Body of pancreas (tissue), 4 donors: ENCODE results near the gene COPB2. TPM values are rescaled to one million over a fixed set of nuclear protein-coding genes. Genes with fewer than 3 reads are reported as not detected.

Experiments used
- ATAC-seq: fragments of 150-250 bp; one replicate; pipeline ENCODE4 v1.9.1; 2016
- DNase-seq, 4 donors: peaks; one replicate each; pipeline ENCODE4 v3.0.0-alpha.2; 2019
- H3K27ac ChIP-seq, 4 donors: fragments of 200-600 bp; sonication (generic); 1 replicate in 3 of 4; 2 replicates in 1 of 4; pipeline versions ENCODE4 v1.5.1 to v1.6.1; 2016 to 2019; ENCODE audit warnings: mild to moderate bottlenecking in 1 of 4, mixed read lengths in 1 of 4, moderate library complexity in 1 of 4
- H3K27me3 ChIP-seq, 2 donors: fragments of 200-600 bp; sonication (generic); one replicate each; pipeline ENCODE4 v1.6.0; 2016; ENCODE audit warnings: mild to moderate bottlenecking in 1 of 2
- H3K36me3 ChIP-seq, 2 donors: fragments of 200-600 bp; sonication (generic); replicated peaks in 1 of 2; 2 replicates each; pipeline ENCODE4 v1.5.1; 2016; ENCODE audit warnings: low read depth in 2 of 2; ENCODE audit not compliant: insufficient read depth in 1 of 2
- H3K4me1 ChIP-seq: fragments of 200-600 bp; sonication (generic); one replicate; pipeline ENCODE4 v1.6.0; 2016
- H3K4me3 ChIP-seq, 2 donors: fragments of 200-600 bp; sonication (generic); 1 replicate in 1 of 2; 2 replicates in 1 of 2; pipeline ENCODE4 v1.5.1; 2016 to 2019
- H3K9me3 ChIP-seq, 3 donors: fragments of 200-600 bp; sonication (generic); 1 replicate in 2 of 3; 2 replicates in 1 of 3; pipeline ENCODE4 v1.5.1; 2016
- CTCF ChIP-seq, 7 experiments: fragments of 450-650 bp in 4 of 7; fragments of 200-600 bp in 3 of 7; sonication (generic) in 3 of 7; IDR thresholded peaks; one replicate each; pipeline ENCODE4 v1.5.1; 2016 to 2019; ENCODE audit warnings: antibody characterized with exemption in 7 of 7
- POLR2A ChIP-seq, 3 donors: fragments of 450-650 bp; IDR thresholded peaks; one replicate each; pipeline ENCODE4 v1.6.1; 2016; ENCODE audit warnings: antibody characterized with exemption in 3 of 3, mild to moderate bottlenecking in 2 of 3
- WGBS, 2 donors: methylation state at CpG; one replicate each; pipeline ENCODE4 v1.1.5; 2017; 5-methylcytosine and 5-hydroxymethylcytosine counted together
- intact Hi-C: fragments of 100-400 bp; cut with DNase I; formaldehyde crosslinking; loops from one replicate; pipeline ENCODE4 v1.15.1; 2023
- total RNA-seq, 2 donors: library from RNA; depleted of rRNA; stranded (reverse); fragments of >200 nt; gene quantifications; one replicate each; pipeline ENCODE4 v1.1.0, GENCODE V29; 2016

Gene COPB2
- total RNA-seq, 2 donors from 2014 or later, result 65.6 to 73.2 TPM

DNA sequence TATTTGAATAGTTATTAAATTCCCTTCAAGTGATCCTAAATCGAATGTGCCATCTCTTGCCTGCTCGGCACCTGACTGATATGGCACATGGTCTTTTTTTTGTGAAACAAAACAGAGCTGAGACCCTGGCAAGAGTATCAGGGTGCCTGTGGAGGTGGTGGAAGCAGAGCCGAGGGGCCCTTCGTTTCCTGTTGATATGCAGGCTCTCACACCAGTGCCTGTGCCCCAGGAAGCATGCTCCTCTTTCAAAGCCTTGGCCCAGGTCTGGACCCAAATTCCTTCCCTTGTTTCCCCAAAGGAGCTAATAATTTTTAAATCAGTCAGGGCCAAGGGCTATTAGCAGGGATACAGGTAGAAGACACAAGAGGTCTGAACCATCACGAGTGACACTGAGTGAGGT lies 67.1 kb downstream of the COPB2 start:
- ATAC-seq (no peak), DNase-seq (peak in 1 of 4 donors; percentile 5)
- Histone ChIP-seq H3K36me3 (no peaks in the 10 kb centered on the region), H3K27ac (no peak overlapping the region), H3K4me3 (no peak overlapping the region), H3K27me3 (no peaks in the 10 kb centered on the region), H3K4me1 (peaks cover 17% of the 10 kb centered on the region), H3K9me3 (no peaks in the 10 kb centered on the region)
- WGBS, 2 donors, result 69 to 90% methylated on average over 5 of the region's 5 CpGs
- TF ChIP-seq CTCF (IDR thresholded peaks at IDR 0.05) (no peak), POLR2A (IDR thresholded peaks at IDR 0.05) (no peak)
- intact Hi-C loops, result no loop called here

- no peak for DNase-seq
- no peak for TF ChIP-seq POLR2A (IDR thresholded peaks at IDR 0.05)
- Histone ChIP-seq H3K27me3 (no peaks in the 10 kb centered on the region), H3K27ac (no peak overlapping the region), H3K4me3 (no peak overlapping the region), H3K4me1 (peaks cover 19% of the 10 kb centered on the region), H3K9me3 (no peaks in the 10 kb centered on the region), H3K36me3 (no peaks in the 10 kb centered on the region)
- ATAC-seq, result no peak
- WGBS, 2 donors, result 70 to 77% methylated on average over 8 of the region's 8 CpGs
- intact Hi-C loops, result no loop called here
Observed at GRCh38 chr3:139320551-139321309, 68.7 kb downstream of the COPB2 start.

DNA sequence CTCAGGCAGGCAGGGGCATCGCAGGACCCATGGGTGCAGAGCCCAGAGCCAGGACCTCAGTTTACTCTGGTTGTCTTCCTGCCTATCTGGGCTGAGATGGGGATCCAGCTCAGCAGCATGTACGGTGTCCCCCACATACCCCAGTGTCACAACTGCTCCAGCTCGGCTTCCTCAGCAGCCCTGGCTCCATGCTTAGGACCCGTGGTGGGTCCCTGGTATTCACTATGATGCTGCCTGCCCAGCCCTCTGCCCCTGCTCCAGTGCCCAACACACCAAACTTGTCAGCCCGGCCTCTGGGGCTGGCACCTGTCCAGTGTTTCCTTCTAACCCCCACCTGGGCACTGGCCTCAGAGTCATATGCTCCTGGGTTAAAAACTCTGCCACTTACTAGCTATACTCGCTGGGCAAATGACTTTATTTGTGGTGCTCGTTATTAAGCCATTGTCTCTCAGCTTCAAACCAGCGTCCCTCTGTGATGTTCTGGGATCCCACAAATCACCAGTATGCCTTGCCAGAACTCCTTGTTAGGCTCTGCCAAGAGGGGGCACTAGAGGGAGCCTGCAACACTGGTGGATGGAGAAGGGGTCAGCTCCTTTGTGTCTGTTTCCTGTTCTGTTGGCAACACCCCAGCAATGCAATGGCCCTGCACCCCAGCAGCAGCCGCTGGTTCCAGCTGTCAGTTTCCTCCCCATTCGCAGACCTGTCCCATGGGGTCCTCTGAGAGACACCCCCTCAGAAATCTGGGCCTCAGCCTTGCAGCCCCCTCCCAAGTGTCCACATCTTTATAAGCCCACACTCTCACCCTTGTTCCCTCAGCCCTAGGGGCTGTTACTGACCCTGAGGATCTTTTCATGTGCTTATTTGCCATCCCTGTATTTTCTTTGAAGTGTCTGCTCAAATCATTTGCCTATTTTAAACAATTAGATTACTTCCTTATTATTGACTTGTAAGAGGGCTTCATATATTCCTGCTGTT lies 69.7 kb downstream of the COPB2 start:
- ATAC-seq, result no peak
- Histone ChIP-seq H3K27me3 (no peaks in the 10 kb centered on the region), H3K27ac (no peak overlapping the region), H3K4me1 (peaks cover 19% of the 10 kb centered on the region), H3K4me3 (no peak overlapping the region), H3K9me3 (no peaks in the 10 kb centered on the region), H3K36me3 (no peaks in the 10 kb centered on the region)
- TF ChIP-seq CTCF (IDR thresholded peaks at IDR 0.05) (peak in 3 of 7 experiments; percentile 4 to 18 (median 14)), POLR2A (IDR thresholded peaks at IDR 0.05) (no peak)
- peak in 2 of 4 donors; percentile 13 to 43 for DNase-seq
- intact Hi-C loops, result no loop called here
- 74 to 84% methylated on average over 8 to 10 of the region's 10 CpGs for WGBS, 2 donors

DNA sequence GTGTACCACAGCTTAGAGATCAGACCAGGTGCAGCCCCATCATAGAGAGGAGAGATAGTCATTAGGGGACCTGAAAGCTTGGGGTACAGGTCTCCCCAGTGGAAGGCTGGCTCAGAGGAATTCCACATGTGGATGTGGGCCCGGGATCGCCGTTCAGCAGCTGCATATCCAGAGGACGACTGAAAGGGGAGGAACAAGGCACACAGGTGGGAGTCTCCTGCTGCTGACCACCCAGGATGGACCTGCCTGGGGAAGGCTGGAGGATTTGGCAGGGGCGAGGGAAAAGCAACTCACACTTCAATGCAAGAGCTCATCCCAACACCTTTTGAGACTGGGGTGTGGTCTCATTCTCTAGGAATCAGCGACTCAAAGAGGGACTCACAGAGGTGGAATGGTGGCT lies 70.6 kb downstream of the COPB2 start:
- TF ChIP-seq CTCF (IDR thresholded peaks at IDR 0.05) (no peak), POLR2A (IDR thresholded peaks at IDR 0.05) (no peak)
- ATAC-seq (no peak), DNase-seq (no peak)
- H3K9me3 ChIP-seq, result no peaks in the 10 kb centered on the region
- H3K27ac ChIP-seq, result no peak overlapping the region
- no peaks in the 10 kb centered on the region for H3K36me3 ChIP-seq
- H3K27me3 ChIP-seq, result no peaks in the 10 kb centered on the region
- intact Hi-C loops, result no loop called here
- peaks cover 19% of the 10 kb centered on the region for H3K4me1 ChIP-seq
- H3K4me3 ChIP-seq, result no peak overlapping the region
- 89 to 98% methylated on average over 6 of the region's 6 CpGs for WGBS, 2 donors

DNA sequence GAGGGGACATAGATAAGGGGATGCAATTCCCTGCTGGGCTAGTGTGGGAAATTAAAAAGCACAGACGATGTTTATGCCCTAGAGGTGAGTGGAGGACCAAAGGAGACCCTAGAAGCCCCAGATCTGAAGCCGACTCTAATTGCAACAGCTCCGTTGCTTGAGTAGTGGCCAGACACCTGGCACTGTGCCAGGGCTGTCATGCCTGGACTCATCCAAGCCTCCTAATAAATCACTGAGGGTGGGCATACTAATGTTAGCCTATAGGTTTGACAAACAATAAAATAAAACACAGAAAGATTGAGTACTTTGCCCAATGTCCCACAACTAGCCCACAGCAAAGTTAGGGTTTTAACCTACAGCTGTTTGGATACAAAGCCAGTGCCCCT lies 71.0 kb downstream of the COPB2 start:
- no peaks in the 10 kb centered on the region for H3K36me3 ChIP-seq
- no peaks in the 10 kb centered on the region for H3K27me3 ChIP-seq
- ATAC-seq, result no peak
- TF ChIP-seq CTCF (IDR thresholded peaks at IDR 0.05), result no peak
- no peak for TF ChIP-seq POLR2A (IDR thresholded peaks at IDR 0.05)
- intact Hi-C loops, result no loop called here
- peaks cover 19% of the 10 kb centered on the region for H3K4me1 ChIP-seq
- no peak overlapping the region for H3K27ac ChIP-seq
- DNase-seq, result no peak
- no peaks in the 10 kb centered on the region for H3K9me3 ChIP-seq
- H3K4me3 ChIP-seq, result no peak overlapping the region
- WGBS, 2 donors, result 58 to 65% methylated on average over 3 of the region's 3 CpGs
